AG09309 (cell line): Measurements from ENCODE around the gene SLF1.

Experiments used
- DNase-seq: peaks from one replicate; pipeline ENCODE4 v3.0.0-alpha.2; 2010; ENCODE audit warnings: low read depth
- H3K4me3 ChIP-seq: 2 replicates; pipeline ENCODE4 v1.5.1; 2011; ENCODE audit warnings: mild to moderate bottlenecking, low read depth, low read length, moderate library complexity; ENCODE audit not compliant: control insufficient read depth
- CTCF ChIP-seq: IDR thresholded peaks from 2 replicates; pipeline ENCODE4 v1.5.1; 2011; ENCODE audit warnings: mild to moderate bottlenecking, low read depth, low read length, inconsistent platforms; ENCODE audit not compliant: insufficient read depth, control insufficient read depth; ENCODE audit errors: missing control alignments

SLF1 gene

GRCh38 chr5:94623011-94623410 lies 4.5 kb downstream of the SLF1 start:
- no peak overlapping the region for H3K4me3 ChIP-seq
- TF ChIP-seq CTCF = no peak
- DNase-seq = no peak

- no peak for TF ChIP-seq CTCF
- H3K4me3 ChIP-seq = no peak overlapping the region
- no peak for DNase-seq
Observed at GRCh38 chr5:94623877-94624276, 5.4 kb downstream of the SLF1 start.

GRCh38 chr5:94627191-94627590 lies 8.7 kb downstream of the SLF1 start:
- no peak for TF ChIP-seq CTCF
- no peak overlapping the region for H3K4me3 ChIP-seq
- DNase-seq = no peak

GRCh38 chr5:94632024-94632423 lies 13.6 kb downstream of the SLF1 start:
- no peak for TF ChIP-seq CTCF
- no peak for DNase-seq

GRCh38 chr5:94640176-94640575 lies 21.7 kb downstream of the SLF1 start:
- no peak overlapping the region for H3K4me3 ChIP-seq
- no peak for DNase-seq
- TF ChIP-seq CTCF = no peak

More at GRCh38 chr5:94632024-94632423, 13.6 kb downstream of the SLF1 start:
- H3K4me3 ChIP-seq = no peak overlapping the region

GRCh38 chr5:94645053-94645452 lies 26.6 kb downstream of the SLF1 start:
- DNase-seq = no peak
- H3K4me3 ChIP-seq = no peak overlapping the region
- no peak for TF ChIP-seq CTCF

- H3K4me3 ChIP-seq = no peak overlapping the region
- no peak for DNase-seq
- no peak for TF ChIP-seq CTCF
Observed at GRCh38 chr5:94646758-94647157, 28.3 kb downstream of the SLF1 start.
